ENCODE results near the gene CHST1.

The CHST1 gene

DNA sequence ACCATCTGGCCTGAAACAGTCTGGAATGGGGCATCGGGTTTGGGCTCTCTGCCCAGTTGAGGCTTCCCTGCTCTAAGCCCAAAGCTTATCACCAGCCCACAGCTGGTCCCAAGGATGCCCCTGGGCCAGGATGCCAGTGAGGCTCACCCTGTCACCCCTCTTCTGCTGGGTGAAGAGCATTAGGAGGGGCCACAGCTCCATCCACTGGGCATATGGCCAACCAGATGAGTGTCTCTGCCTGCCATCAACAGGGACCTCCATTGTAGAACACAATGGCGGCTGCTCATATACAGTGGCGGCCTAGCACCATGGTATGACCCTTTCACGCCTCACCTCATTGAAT is 5.6 kb downstream of the CHST1 start:
- DNase-seq = no peak

DNA sequence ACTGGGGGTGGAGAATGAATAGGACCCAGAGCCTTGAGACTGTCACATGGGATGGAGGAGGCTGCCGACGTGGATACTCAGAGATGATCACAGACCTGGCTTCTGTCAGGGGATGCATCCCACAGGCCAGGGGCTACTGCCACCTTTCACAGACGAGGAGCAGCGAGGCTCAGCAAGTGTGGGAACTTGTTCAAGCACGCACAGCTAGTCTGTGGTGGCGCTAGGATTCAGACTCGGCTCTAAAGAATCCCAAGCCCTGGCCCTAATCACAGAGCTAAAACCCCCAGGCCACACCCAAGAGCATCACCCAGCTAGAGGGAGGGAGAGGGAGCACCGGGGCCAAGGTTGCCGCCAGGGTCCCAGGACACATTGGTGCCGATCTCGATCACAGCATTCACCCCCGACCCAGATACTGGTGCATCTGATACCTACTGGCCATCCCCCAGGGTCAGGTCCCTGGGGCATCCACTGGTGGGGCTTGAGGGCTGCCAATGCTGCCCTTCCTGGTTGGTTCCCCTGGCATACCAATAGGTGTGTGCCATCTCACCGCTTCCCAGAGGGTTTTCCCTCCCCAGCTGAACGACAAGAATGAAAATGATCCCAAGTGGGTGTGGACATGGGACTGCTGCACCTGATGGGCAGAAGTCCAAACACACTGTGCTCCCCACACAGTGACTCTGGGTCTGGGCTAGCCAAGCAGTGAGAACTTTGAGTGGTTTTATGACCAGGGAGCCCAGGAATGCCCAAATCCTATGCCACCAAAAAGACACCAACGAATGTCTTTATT is 6.2 kb downstream of the CHST1 start:
- DNase-seq = no peak

DNA sequence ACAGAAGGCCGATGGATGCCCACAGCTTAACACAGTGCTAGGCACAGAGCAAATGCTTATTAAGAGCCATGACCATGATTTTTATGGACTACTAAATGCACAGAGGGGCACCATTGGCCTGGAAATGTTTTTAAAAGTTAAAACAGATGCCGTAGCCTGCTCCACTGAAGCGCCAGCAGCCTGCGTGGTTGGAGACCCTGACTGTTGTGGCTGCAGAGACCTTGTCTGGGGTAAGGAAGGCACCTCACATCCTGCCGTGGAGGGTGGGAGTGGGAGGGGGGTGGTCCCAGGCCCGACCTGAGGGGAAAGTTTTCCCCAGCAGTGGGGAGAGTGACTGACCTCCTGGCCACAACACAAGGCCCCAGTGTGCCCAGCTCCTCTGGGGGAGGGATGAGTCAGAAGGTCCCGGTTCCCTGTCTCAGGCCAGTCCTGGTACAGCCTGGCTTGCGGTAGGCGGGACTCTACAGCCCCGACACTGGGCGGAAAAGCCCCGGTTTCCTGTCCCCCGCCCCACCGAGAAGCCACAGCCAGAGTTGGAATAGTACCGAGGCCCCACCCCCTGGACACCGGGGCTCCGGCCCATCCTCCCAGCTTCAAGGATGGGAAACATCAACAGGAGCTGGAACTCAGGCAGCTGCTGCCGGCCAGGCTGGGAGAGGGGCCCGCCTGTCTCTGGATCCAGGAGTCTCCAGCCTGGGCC is 7.0 kb downstream of the CHST1 start:
- no peak for DNase-seq

DNA sequence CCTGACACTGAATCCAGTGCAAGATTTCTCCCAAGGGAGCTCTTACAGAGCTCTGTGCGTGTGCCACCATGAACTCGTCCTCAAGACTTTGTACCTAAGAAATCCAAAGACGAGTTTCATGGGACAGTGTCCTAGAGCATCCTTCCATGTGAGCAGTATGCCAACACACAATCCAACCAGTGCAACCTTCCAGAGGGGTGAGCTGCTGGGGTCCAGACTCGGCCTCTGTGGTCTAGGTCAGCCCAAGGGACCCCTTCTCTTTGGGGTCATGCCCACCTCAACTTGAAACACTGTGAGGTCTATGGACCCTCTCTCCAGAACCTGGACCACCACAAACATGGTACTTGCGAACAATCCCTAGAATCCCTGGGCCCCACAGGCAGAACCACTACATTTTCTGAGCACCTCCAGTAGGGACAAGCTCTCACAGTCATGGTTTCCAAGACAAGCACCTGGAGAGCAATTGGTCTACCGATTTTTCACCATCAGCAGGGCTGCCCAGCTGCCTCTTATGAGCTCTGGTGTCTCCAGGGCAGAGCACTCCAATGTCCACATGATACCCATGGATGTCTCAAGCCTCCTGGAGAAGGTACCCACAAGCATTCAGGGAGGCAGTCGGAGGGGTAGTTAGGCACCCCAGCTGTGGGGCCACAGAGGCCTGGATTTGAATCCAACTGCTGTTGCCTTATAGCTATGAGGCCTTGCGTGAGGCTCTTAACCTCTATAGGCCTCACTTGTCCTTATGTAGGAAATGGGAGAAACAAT is 7.7 kb downstream of the CHST1 start:
- no peak for DNase-seq

DNA sequence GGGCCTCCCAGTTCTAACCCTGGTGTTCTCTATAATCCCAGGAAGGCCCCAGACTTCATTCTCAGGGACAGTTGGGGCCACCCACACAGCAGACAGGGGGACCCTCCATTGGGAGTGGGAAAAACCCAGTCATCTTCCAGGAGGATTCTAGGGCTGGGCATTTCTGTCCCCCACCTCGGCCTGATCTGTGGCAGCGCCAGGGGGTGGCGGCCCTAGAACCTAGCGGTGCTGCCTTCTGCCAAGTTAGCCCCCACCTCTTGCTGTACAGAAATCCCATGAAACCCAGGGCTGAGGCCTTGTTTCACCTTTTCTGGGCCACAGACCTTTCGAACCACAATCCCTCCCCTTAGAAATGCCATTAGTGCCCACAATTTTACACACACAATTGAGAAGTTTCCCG is 9.6 kb downstream of the CHST1 start:
- no peak for DNase-seq

DNA sequence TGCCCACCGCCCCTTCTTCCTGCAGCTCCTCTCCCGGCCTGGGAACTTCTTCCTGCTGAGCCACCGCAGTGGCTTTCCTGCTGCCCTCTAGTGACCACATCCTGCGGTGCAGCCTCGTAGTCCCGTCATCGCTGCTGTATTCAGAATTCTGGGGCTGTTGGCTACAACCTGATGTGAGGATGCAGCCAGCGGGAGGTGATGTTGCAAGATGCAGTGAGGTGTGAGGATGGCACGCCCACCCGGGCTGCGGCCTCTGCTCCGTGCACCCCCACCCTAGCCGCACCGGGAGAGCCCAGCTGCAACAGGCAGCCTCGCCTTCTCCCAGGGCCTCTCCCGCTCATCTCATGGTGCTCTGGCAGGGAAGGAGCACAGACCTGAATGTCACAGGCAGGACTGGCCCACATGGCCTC is 10.1 kb downstream of the CHST1 start:
- peak; percentile 16 to 48 for DNase-seq

DNA sequence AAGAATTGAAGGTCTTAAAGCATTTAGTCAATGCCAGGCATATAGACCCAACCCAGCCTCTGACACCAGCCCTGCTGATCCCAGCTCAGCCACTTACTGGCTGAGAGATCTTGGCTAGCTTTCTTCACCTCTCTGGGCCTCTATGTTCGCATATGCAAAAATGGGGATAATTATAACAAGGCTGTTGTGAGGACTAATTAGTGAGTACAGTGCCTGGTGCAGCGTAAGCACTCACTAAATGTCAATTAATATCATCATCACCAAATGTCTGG is 10.5 kb downstream of the CHST1 start:
- no peak for DNase-seq

DNA sequence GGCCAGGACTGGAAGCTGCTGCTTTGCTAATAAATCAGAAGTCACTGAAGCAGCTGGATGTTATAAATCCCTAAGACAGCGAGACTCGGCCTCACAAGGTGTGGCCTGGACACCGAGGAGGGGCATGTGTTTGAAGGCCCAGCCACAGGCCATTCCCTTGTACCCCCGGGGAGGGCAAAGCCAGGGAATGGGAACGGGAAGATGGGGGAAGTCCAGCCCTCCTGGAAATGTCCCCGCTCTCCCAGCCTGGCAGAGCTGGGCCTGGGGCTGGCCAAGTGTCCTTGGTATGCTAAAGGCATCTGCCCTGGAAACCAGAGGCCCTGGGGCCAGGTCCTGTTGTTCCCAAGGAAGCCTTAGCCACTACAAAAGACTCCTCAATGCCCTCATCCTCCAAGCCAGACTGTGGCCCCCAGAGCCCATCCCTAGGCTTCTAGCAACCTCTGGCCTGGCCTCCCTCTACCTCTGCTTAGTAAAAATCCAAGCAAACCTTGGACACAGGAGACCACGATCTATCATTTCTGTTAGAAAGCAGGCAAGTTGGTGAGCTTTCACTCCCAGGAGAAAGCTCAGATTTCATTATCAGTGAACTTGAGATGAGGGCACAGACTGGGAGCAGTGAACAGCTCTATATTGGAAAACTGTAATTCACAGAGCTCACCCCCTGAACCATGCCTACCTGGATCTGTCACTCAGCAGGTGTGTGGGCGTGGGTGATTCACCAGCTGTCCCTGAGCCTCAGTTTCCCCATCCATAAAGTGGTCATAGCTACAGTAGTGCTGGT is 11.0 kb downstream of the CHST1 start:
- no peak for DNase-seq

DNA sequence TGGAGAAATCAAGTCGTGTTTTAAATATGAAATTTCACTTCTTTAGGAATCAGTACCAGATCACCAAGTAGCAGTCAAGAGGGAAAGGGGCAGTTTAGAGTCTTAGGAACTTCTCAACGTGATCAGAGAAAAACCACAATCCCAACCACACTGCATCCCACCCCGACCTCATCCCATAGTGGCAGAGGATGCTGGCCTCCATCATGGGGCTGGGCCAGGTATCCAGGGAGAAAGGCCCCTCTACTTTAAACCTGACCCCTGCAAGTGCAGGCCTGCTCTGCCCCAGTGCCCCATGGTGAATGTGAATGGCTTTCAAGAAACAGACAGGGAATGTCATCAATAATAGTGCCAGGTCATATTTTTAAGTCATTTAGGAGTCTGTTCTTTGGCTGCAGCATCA is 12.1 kb downstream of the CHST1 start:
- DNase-seq = no peak

DNA sequence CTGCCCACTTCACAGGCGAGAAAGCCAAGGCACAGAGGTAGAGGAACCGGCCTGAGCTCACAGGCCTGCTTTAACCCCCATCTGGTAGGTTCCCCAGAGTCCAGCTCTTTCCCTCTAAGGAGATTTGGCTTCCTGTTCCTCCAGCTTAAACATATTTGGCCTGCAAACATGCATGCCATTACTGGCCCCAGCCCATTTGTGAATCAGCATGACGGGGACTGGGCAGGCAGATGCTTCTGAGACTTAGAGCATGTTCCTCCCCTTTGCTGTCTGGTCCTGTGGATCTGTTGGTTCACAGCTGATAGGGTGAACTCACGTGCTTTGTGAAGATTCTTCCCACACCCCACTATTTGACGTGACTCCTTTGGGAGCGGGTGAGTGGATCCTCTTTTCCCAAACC is 12.6 kb downstream of the CHST1 start:
- no peak for DNase-seq

DNA sequence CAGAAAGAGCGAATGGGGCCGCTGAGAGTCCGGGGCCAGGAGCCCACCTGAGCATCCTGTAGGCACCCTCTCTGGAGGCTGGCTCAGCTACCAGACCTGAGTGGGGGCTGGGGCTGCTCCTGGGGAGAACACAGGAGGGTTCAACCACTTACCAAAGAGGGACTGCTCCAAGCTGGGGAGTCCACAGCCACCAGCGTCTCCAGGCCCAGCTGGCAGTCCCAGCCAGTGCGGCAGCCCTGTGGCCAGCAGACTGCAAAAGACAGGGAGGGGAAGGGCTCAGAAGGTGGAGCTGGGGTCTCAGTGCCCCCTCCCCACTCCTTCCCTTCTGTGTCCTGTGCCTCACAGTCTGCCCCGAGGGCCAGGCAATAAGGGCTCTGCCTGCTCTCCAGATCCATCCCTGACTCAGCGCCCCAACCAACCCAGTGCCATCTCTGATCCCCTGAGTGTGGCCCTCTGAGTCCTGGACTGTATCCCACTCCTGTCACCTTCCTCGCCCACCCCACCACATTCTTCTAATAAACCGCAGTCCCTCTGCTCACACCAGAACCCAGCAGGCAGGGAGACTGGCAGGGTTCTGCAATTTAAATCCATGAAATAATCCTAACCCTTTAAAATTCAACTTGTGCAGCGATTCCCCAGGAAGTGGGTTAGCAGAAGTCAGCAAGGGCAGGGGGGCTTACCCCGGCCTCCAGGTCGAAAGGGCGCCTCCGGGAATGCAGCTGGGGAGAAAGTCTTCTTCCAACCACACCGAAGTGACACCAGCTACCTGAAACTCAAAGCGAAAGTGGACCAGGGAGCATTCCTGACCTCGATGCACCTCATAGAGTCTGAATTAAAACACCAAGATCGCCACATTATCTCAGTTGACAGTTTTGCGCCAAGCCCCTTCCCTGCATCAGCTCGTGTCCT is 13.3 kb downstream of the CHST1 start:
- DNase-seq = no peak

DNA sequence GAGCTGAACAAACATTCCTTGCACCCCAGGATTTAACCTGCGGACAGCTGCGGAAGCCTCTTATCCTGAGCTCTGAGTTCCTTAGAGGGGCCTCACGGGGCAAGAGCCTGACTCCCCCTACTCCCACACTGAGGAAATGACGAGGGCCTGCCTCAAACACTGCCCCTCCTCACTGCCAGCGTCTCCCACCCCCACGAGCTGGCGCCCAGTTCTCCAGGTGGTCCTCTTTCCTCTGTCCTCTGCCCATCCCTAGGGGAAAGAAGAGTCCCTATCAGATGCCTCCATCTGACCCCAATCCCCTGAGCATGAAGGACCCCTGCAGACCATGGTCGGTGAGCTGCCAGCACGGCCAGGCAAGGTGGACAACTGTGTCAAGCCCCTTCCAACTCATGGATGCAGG is 14.3 kb downstream of the CHST1 start:
- DNase-seq = no peak

DNA sequence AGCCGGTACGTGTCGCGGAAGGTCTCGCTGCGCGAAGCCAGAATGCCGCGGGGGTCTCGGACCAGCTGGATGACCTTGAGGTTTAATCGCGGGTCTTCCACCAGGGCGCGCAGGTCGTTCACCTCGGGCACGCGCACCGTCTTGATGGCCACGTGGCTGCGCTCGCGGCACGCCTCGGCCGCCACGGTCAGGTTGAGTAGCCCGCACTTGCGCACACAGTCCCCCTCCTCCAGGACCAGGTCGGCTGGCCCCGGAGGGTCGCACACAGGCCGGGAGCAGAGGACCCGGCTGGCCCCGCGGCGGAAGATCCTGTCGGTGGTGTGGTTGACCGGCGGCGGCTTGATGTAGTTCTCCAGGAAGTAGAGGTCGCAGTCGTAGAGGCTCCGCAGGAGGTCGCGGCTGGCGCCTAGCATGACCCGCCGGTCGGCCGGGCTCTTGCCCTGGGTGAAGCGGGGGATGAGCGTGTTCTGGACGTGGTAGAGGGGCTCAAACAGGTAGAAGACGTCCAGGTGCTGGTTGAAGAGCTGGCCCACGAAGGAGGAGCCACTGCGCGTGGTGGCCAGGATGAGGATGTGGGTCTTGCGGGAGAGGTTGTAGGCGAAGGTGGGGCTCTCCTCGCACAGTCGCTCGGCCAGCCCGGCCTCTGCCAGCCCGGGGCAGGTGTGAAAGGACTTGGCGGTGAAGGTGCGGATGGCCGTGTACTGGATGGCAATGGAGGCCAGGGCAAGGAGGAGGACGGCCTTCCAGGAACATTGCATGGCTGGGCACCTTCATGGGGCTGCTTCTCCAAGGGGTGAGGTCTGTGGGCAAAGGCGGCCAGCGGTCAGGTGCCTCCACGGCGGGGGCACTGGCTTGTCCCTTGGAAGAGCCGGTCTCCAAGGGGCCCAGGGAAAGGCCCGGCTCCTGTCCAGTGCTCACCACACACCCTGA is 15.0 kb downstream of the CHST1 start:
- no peak for DNase-seq

DNA sequence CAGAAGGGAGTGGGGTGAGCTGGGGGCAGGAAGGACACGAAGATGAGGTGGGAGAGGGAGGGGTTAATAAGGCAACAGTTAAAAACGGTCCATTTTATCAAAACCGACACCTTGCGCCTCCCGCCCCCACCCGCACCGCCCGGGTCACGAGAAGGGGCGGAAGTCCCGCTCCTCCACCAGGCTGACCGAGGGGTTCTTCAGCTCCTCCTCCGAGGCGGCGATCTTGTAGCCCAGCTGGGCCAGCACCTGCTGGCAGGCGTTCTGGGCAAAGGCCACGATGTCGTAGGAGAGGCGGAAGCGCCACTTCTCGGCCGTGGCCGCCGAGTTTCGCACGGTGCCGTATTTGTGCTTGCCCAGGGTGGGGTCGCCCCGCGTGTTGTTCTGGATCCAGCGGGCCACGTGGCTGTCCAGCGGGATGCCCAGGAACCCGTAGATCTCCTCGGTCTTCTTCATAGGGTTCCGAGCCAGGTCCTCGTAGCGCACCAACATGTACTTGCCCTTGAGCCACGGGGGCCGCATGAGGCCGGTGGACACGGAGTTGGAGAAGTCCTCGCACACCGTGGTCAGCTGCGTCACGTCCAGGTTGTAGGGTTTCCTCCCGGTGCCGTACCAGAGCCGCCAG is 15.8 kb downstream of the CHST1 start:
- DNase-seq = no peak

DNA sequence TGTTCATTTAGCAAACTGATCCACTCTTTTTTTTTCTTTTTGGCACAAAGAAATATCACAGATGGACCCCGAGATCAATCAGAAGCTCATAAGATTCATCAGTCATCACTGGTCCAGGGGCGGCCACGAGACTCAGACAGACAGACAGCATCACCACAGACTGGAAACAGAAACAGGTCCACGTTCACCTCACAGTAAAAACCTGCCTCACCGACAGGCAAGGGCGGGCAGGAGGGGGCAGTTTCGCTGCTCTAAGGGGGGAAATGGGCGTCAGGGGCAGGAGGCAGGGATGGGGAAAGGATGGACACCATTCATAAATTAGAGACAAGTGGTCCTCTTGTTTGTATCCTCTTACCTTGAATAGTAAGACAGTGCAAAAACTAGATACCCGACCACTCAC is 16.5 kb downstream of the CHST1 start:
- DNase-seq = no peak

DNA sequence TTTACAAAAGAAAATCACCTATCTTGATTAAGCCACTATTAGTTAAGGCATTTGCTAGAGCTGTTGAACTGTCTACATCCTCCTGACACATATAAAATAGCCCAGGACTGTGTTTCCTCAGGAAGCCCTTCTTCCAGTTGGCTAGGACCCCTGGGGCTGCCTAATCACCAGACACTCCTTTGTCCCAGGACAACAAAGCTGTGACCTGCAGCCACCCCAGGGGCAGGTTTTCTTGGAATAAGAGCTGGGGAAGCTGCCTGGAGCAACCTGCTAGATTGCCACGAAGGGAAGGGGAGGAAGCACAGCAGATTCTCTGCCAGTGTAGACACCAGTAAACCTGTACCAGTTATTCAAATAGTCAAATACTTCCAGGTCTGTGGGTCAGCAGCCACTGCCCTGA is 17.6 kb downstream of the CHST1 start:
- no peak for DNase-seq

DNA sequence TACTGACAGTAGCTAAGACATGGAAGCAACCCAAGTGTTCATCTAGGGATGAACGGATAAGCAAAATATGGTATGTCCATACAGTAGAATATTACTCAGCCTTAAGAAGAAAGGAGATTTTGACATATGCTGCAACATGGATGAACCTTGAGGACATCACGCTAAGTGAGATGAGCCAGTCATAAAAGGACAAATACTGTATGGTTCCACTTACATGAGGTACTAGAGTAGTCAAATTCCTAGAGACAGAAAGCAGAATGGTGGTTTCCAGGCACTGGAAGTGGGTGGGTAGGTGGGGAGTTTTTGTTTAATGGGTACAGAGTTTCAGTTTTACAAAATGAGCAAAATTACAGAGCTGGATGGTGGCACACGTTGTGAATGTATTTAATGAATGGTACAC is 18.1 kb downstream of the CHST1 start:
- no peak for DNase-seq

DNA sequence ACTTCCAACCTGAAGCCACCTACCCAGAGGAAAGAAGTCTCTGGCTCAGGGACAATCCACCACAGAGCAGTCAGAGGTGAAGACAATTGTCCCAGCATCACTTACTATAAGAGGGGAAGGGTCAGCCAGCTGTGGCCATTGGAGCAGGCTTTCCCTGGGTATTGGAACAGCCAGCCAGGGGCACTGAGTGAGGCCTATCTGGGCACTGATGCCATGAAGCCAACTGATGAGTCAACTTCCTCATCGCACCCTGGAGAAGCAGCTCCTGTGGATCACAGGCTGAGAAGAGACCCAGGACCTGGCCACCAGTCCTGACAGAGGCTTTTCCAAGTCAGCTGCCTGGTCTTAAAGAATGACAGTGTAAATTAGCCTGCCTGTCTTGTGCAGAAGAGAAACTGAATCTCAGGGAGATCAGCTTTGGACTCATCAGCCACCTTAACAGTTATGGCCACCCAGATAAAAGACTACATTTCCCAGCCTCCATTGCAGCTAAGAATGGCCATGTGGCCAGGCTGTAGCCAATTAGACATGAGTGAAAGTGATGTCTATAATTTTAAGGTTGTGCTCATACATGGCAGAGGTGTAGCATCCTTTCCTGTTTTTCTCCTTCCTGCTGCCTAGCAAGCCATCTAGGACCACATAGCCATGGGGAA is 19.0 kb downstream of the CHST1 start:
- DNase-seq = peak in 1 of 2 donors; percentile 53

DNA sequence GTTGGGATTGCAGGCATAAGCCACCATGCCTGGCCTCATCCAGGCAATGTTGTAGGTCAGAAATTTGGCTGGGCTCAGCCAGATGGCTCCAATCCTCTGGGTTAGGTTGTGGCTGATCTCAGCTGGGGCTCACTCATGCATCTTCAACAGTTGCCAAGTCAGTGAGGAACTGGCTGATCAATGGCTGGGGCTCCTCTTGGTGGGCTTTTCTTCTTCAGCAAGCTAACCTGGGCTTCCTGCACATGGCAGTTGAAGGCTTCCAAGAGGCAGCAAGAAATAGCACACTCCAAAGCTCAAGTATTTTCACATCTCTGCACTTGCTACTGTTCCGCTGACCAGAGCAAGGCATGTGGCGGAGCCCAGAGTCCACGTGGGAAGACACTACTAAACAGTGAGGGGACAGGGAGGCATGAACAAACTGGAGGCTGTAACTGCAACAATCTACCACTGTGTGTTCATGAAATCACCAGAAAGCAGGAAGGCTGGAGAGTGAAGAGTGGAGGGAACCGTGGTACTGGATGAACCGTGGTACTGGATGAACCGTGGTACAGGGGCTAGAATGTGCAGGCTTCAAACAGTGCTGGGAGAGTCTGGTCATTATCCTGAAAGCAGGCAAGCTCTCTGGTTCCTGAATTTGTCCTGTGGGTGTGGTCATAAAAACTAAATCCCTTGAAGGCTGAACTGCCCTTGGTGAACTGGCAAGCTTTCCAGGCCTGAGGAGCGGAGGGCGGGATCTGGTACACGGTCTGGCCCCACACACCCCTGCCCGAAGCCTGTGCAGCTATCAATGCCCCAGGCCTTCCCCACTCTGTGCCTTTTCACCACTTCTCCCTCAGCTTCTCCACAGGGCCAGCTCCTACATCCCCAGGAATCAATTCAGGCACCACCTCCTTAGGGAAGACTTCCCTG is 20.2 kb downstream of the CHST1 start:
- no peak for DNase-seq

Measured in CD4-positive, alpha-beta T cell treated with Interferon alpha-2 for 1 hour (primary cell).